Skeletal muscle tissue (tissue), 1 donor: ENCODE measurements around the gene ORC5. TPM values are rescaled to one million over a fixed set of nuclear protein-coding genes. Genes with fewer than 3 reads are reported as not detected.

ENCODE experiments used
- total RNA-seq: library from RNA; depleted of rRNA; stranded (reverse); fragments of >200 nt; gene quantifications from one replicate; pipeline ENCODE4 v1.2.3, GENCODE V29; 2014

Gene ORC5
- total RNA-seq, 1 donor from 2014 or later: 24.0 TPM

Other genes starting within 250 kb of the ORC5 start
- gene RELN, start 218.4 kb downstream of the ORC5 start, total RNA-seq: 14.1 TPM
- not detected for gene LHFPL3, start 120.6 kb upstream of the ORC5 start, total RNA-seq